Panc1 (cell line): Measurements from ENCODE around the gene CD28. TPM values are rescaled to one million over a fixed set of nuclear protein-coding genes. Genes with fewer than 3 reads are reported as not detected.

Experiments
- ATAC-seq: fragments of 200-7000 bp; cut with Tn5 transposase; 2 replicates; pipeline ENCODE4 v1.9.1; 2020; ENCODE audit warnings: mild to moderate bottlenecking, moderate library complexity
- BruUV-seq: library from RNA; stranded (reverse); fragments of 400-500 nt; replicated peaks from 2 replicates; lab custom pipeline; 2021; lab: Mats Ljungman, UMichigan
- CTCF ChIA-PET: fragments of 300-600 bp; sonication (Branson Sonifier 250); formaldehyde crosslinking; loops from one replicate; lab custom pipeline; 2022; ENCODE audit warnings: antibody characterized with exemption; lab: Charles Lee
- POLR2A ChIA-PET: fragments of 300-600 bp; sonication (Branson Sonifier 250); formaldehyde crosslinking; loops from one replicate; lab custom pipeline; 2022; ENCODE audit warnings: antibody characterized with exemption; lab: Charles Lee
- DNase-seq: peaks from one replicate; pipeline ENCODE4 v3.0.0-alpha.2; 2010; ENCODE audit warnings: low read depth, low spot score
- H3K27ac ChIP-seq: 2 replicates; pipeline ENCODE4 v1.5.1; 2011; ENCODE audit warnings: mild to moderate bottlenecking, low read length, inconsistent platforms
- H3K27me3 ChIP-seq: fragments of 200-500 bp; sonication (Bioruptor generic); 2 replicates; pipeline ENCODE4 v1.6.0; 2014; ENCODE audit warnings: low read length, inconsistent platforms; ENCODE audit not compliant: control insufficient read depth, insufficient read depth
- H3K36me3 ChIP-seq: fragments of 200-500 bp; sonication (Bioruptor generic); 2 replicates; pipeline ENCODE4 v1.5.1; 2014; ENCODE audit warnings: inconsistent platforms, mild to moderate bottlenecking, low read length, moderate library complexity; ENCODE audit not compliant: control insufficient read depth, insufficient read depth
- H3K4me1 ChIP-seq: 2 replicates; pipeline ENCODE4 v1.5.1; 2011; ENCODE audit warnings: inconsistent platforms, mild to moderate bottlenecking, low read length, moderate library complexity; ENCODE audit not compliant: control insufficient read depth, insufficient read depth
- H3K4me3 ChIP-seq, 2 experiments: 2 replicates each; pipeline ENCODE4 v1.5.1; 2011 to 2012; ENCODE audit warnings: low read depth in 2 of 2, low read length in 2 of 2, mild to moderate bottlenecking in 2 of 2, inconsistent platforms in 1 of 2, moderate library complexity in 1 of 2
- H3K9me3 ChIP-seq: fragments of 200-500 bp; sonication (Bioruptor generic); 2 replicates; pipeline ENCODE4 v1.5.1; 2014; ENCODE audit warnings: low read depth, mild to moderate bottlenecking, inconsistent platforms, low read length, moderate library complexity; ENCODE audit not compliant: control insufficient read depth, insufficient read depth
- POLR2AphosphoS5 ChIP-seq: IDR thresholded peaks from 2 replicates; pipeline ENCODE4 v1.6.1; 2012; ENCODE audit warnings: mild to moderate bottlenecking, low read depth, low read length, moderate library complexity
- SIN3A ChIP-seq: IDR thresholded peaks from 2 replicates; pipeline ENCODE4 v1.6.1; 2012; ENCODE audit warnings: low read depth, mild to moderate bottlenecking, low read length, moderate library complexity, borderline replicate concordance; ENCODE audit not compliant: insufficient read depth
- TCF7L2 ChIP-seq: IDR thresholded peaks from 2 replicates; pipeline ENCODE4 v1.6.1; 2011; ENCODE audit warnings: mild to moderate bottlenecking, low read depth, low read length, inconsistent platforms
- in situ Hi-C: cut with HindIII; loops from 2 replicates; pipeline ENCODE4 v1.10.0; 2016; ENCODE audit warnings: low sequenced_read_pairs, low pct_unique_long_range_greater_than_20kb
- intact Hi-C: fragments of 100-400 bp; cut with micrococcal nuclease; formaldehyde crosslinking; loops from one replicate; pipeline ENCODE4 v1.10.0; 2022; ENCODE audit not compliant: unreplicated experiment
- total RNA-seq: library from RNA; stranded (reverse); gene quantifications from one replicate; pipeline ENCODE4 v1.2.1, GENCODE V29; 2021; ENCODE audit not compliant: unreplicated experiment
- TF ChIP-seq, protein P1 (sequence below), 2 experiments: IDR thresholded peaks; 2 replicates each; pipeline ENCODE4 v1.6.1; 2011 to 2012; ENCODE audit warnings: low read depth in 2 of 2, control low read depth in 1 of 2, low read length in 1 of 2, mild to moderate bottlenecking in 1 of 2, moderate library complexity in 1 of 2; ENCODE audit not compliant: insufficient read depth in 1 of 2
- TF ChIP-seq, protein P2 (sequence below): fragments of 450-650 bp; IDR thresholded peaks from 2 replicates; pipeline ENCODE4 v1.5.1; 2017; ENCODE audit warnings: mild to moderate bottlenecking

CD28 gene
- total RNA-seq, 1 experiment from 2014 or later: 0.21 TPM

- Histone ChIP-seq H3K9me3 (no peaks in the 10 kb centered on the region), H3K4me3 (no peak overlapping the region), H3K4me1 (no peaks in the 10 kb centered on the region), H3K36me3 (no peaks in the 10 kb centered on the region), H3K27me3 (no peaks in the 10 kb centered on the region), H3K27ac (no peak overlapping the region)
- POLR2A ChIA-PET: no interaction called here
- no peak for TF ChIP-seq POLR2AphosphoS5
- TF ChIP-seq SIN3A: no peak
- DNase-seq (no peak), ATAC-seq (peak; percentile 96)
- CTCF ChIA-PET: interaction anchor here (0.7 kb wide), 1 partner anchor 121 kb away, joined by 3 read pairs; no protein-coding TSS in a partner anchor
- no TSS peak for BruUV-seq
- intact Hi-C loops: no loop called here
- in situ Hi-C loops: no loop called here
Observed at GRCh38 chr2:203759690-203760365, 53.4 kb downstream of the CD28 start.

- CTCF ChIA-PET: no interaction called here
- BruUV-seq: no TSS peak
- no peak overlapping the region for H3K27ac ChIP-seq
Observed at GRCh38 chr2:203761121-203761520, 54.7 kb downstream of the CD28 start.

More at GRCh38 chr2:203761121-203761520, 54.7 kb downstream of the CD28 start:
- intact Hi-C loops: no loop called here
- DNase-seq (no peak), ATAC-seq (no peak)
- POLR2A ChIA-PET: no interaction called here
- H3K36me3 ChIP-seq: no peaks in the 10 kb centered on the region
- no peaks in the 10 kb centered on the region for H3K9me3 ChIP-seq
- H3K4me3 ChIP-seq: no peak overlapping the region
- no peaks in the 10 kb centered on the region for H3K27me3 ChIP-seq
- TF ChIP-seq POLR2AphosphoS5: no peak
- TF ChIP-seq, protein P1, sequence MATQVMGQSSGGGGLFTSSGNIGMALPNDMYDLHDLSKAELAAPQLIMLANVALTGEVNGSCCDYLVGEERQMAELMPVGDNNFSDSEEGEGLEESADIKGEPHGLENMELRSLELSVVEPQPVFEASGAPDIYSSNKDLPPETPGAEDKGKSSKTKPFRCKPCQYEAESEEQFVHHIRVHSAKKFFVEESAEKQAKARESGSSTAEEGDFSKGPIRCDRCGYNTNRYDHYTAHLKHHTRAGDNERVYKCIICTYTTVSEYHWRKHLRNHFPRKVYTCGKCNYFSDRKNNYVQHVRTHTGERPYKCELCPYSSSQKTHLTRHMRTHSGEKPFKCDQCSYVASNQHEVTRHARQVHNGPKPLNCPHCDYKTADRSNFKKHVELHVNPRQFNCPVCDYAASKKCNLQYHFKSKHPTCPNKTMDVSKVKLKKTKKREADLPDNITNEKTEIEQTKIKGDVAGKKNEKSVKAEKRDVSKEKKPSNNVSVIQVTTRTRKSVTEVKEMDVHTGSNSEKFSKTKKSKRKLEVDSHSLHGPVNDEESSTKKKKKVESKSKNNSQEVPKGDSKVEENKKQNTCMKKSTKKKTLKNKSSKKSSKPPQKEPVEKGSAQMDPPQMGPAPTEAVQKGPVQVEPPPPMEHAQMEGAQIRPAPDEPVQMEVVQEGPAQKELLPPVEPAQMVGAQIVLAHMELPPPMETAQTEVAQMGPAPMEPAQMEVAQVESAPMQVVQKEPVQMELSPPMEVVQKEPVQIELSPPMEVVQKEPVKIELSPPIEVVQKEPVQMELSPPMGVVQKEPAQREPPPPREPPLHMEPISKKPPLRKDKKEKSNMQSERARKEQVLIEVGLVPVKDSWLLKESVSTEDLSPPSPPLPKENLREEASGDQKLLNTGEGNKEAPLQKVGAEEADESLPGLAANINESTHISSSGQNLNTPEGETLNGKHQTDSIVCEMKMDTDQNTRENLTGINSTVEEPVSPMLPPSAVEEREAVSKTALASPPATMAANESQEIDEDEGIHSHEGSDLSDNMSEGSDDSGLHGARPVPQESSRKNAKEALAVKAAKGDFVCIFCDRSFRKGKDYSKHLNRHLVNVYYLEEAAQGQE (IDR thresholded peaks at IDR 0.05; ENCODE audit: insufficient read depth in 1 of 2, low read depth in 2 of 2, low read length in 1 of 2): no peak
- TF ChIP-seq, protein P2, sequence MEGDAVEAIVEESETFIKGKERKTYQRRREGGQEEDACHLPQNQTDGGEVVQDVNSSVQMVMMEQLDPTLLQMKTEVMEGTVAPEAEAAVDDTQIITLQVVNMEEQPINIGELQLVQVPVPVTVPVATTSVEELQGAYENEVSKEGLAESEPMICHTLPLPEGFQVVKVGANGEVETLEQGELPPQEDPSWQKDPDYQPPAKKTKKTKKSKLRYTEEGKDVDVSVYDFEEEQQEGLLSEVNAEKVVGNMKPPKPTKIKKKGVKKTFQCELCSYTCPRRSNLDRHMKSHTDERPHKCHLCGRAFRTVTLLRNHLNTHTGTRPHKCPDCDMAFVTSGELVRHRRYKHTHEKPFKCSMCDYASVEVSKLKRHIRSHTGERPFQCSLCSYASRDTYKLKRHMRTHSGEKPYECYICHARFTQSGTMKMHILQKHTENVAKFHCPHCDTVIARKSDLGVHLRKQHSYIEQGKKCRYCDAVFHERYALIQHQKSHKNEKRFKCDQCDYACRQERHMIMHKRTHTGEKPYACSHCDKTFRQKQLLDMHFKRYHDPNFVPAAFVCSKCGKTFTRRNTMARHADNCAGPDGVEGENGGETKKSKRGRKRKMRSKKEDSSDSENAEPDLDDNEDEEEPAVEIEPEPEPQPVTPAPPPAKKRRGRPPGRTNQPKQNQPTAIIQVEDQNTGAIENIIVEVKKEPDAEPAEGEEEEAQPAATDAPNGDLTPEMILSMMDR: no peak
- TF ChIP-seq SIN3A: no peak
- TF ChIP-seq TCF7L2: no peak
- H3K4me1 ChIP-seq: no peaks in the 10 kb centered on the region
- in situ Hi-C loops: no loop called here
